ENCODE data around the gene IPO4. TPM values are rescaled to one million over a fixed set of nuclear protein-coding genes. Genes with fewer than 3 reads are reported as not detected.

The IPO4 gene
- total and polyA plus RNA-seq, 2 of the 13 experiments (the other 11 are each of a cell fraction or from before 2014, with no cell fraction given): 39.0 to 179 TPM

- TF ChIP-seq, protein P1, sequence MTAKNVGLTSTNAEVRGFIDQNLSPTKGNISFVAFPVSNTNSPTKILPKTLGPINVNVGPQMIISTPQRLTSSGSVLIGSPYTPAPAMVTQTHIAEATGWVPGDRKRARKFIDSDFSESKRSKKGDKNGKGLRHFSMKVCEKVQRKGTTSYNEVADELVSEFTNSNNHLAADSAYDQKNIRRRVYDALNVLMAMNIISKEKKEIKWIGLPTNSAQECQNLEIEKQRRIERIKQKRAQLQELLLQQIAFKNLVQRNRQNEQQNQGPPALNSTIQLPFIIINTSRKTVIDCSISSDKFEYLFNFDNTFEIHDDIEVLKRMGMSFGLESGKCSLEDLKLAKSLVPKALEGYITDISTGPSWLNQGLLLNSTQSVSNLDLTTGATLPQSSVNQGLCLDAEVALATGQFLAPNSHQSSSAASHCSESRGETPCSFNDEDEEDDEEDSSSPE (CRISPR knock-in tag; IDR thresholded peaks at IDR 0.05): peak; percentile 89
- peak; percentile 98 for TF ChIP-seq CAMTA2 (CRISPR knock-in tag; IDR thresholded peaks at IDR 0.05; ENCODE audit: borderline replicate concordance)
- peak; percentile 100 for TF ChIP-seq TARDBP (CRISPR knock-in tag; IDR thresholded peaks at IDR 0.05)
- 0 out of 2 replicates have a peak, but pooled peaks have one; percentile 75 for TF ChIP-seq RNF2 (conservative IDR thresholded peaks at IDR 0.05; ENCODE audit: low read depth)
- peak; percentile 98 for TF ChIP-seq ATF2 (CRISPR knock-in tag; IDR thresholded peaks at IDR 0.05)
- peak; percentile 59; the same call in 1 of the 2 replicates for TF ChIP-seq FOSL1 (CRISPR knock-in tag; IDR thresholded peaks at IDR 0.05; ENCODE audit: borderline replicate concordance)
- TF ChIP-seq NRL (CRISPR knock-in tag; IDR thresholded peaks at IDR 0.05; ENCODE audit: borderline replicate concordance): peak; percentile 100
- peak; percentile 88 for TF ChIP-seq KDM4B (CRISPR knock-in tag; IDR thresholded peaks at IDR 0.05)
- TF ChIP-seq, protein P2, sequence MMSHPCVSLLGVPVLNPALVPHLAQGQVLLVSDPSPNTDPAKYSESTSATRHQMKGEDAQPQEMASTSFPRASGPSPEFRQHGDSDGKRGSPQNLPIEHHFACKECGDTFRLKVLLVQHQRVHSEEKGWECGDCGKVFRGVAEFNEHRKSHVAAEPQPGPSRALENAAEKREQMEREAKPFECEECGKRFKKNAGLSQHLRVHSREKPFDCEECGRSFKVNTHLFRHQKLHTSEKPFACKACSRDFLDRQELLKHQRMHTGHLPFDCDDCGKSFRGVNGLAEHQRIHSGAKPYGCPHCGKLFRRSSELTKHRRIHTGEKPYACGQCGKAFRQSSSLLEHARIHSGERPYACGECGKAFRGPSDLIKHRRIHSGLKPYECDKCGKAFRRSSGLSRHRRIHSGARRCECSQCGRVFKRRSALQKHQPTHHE (CRISPR knock-in tag; IDR thresholded peaks at IDR 0.05; ENCODE audit: borderline replicate concordance): peak; percentile 97
- peak; percentile 92; the same call in 1 of the 2 replicates for TF ChIP-seq GTF3A (CRISPR knock-in tag; conservative IDR thresholded peaks at IDR 0.05)
- TF ChIP-seq, protein P3, sequence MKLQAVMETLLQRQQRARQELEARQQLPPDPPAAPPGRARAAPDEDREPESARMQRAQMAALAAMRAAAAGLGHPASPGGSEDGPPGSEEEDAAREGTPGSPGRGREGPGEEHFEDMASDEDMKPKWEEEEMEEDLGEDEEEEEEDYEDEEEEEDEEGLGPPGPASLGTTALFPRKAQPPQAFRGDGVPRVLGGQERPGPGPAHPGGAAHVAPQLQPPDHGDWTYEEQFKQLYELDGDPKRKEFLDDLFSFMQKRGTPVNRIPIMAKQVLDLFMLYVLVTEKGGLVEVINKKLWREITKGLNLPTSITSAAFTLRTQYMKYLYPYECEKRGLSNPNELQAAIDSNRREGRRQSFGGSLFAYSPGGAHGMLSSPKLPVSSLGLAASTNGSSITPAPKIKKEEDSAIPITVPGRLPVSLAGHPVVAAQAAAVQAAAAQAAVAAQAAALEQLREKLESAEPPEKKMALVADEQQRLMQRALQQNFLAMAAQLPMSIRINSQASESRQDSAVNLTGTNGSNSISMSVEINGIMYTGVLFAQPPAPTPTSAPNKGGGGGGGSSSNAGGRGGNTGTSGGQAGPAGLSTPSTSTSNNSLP (IDR thresholded peaks at IDR 0.05; ENCODE audit: low read depth, low read length): peak; percentile 78; the same call in 1 of the 2 replicates
- TF ChIP-seq, protein P4, sequence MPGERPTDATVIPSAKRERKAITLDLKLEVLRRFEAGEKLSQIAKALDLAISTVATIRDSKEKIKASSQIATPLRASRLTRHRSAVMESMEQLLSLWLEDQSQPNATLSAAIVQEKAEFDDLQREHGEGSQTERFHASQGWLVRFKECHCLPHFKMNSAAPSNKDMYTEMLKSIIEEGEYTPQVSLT (CRISPR knock-in tag; IDR thresholded peaks at IDR 0.05; ENCODE audit: borderline replicate concordance, low read depth): peak; percentile 98; the same call in 1 of the 2 replicates
- TF ChIP-seq, protein P5, sequence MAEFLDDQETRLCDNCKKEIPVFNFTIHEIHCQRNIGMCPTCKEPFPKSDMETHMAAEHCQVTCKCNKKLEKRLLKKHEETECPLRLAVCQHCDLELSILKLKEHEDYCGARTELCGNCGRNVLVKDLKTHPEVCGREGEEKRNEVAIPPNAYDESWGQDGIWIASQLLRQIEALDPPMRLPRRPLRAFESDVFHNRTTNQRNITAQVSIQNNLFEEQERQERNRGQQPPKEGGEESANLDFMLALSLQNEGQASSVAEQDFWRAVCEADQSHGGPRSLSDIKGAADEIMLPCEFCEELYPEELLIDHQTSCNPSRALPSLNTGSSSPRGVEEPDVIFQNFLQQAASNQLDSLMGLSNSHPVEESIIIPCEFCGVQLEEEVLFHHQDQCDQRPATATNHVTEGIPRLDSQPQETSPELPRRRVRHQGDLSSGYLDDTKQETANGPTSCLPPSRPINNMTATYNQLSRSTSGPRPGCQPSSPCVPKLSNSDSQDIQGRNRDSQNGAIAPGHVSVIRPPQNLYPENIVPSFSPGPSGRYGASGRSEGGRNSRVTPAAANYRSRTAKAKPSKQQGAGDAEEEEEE (CRISPR knock-in tag; IDR thresholded peaks at IDR 0.05; ENCODE audit: borderline replicate concordance): no peak; the same call in 1 of the 2 replicates
- peak; percentile 81 for TF ChIP-seq ZBTB43 (CRISPR knock-in tag; conservative IDR thresholded peaks at IDR 0.05)
- TF ChIP-seq ZNF350 (CRISPR knock-in tag; IDR thresholded peaks at IDR 0.05; ENCODE audit: borderline replicate concordance, low read depth): peak; percentile 100
- TF ChIP-seq PAWR (CRISPR knock-in tag; IDR thresholded peaks at IDR 0.05; ENCODE audit: borderline replicate concordance): 0 out of 2 replicates have a peak, but pooled peaks have one; percentile 49
- TF ChIP-seq MBD4 (IDR thresholded peaks at IDR 0.05; ENCODE audit: borderline replicate concordance, low read length): no peak
Observed at GRCh38 chr14:24215495-24216344, 27.1 kb upstream of the IPO4 start, which contains the start of gene MDP1 (continued).

All from HepG2 (cell line).